ENCODE measurements around the gene ERC2.

ERC2 gene

GRCh38 chr3:56132762-56133161 lies 335.5 kb downstream of the ERC2 start:
- no peak overlapping the region for H3K4me3 ChIP-seq (ENCODE audit: control insufficient read depth, low read depth, low read length)
- DNase-seq (ENCODE audit: low read depth) = no peak
- TF ChIP-seq CTCF (IDR thresholded peaks at IDR 0.05; ENCODE audit: control insufficient read depth, insufficient read depth, low read depth, low read length, missing control alignments) = no peak

GRCh38 chr3:56131974-56132590 lies 336.2 kb downstream of the ERC2 start:
- no peak overlapping the region for H3K4me3 ChIP-seq (ENCODE audit: control insufficient read depth, low read depth, low read length)
- peak; percentile 80 for DNase-seq (ENCODE audit: low read depth)
- TF ChIP-seq CTCF (IDR thresholded peaks at IDR 0.05; ENCODE audit: control insufficient read depth, insufficient read depth, low read depth, low read length, missing control alignments) = no peak

- DNase-seq (ENCODE audit: low read depth) = no peak
- no peak overlapping the region for H3K4me3 ChIP-seq (ENCODE audit: control insufficient read depth, low read depth, low read length)
- TF ChIP-seq CTCF (IDR thresholded peaks at IDR 0.05; ENCODE audit: control insufficient read depth, insufficient read depth, low read depth, low read length, missing control alignments) = no peak
Measured at GRCh38 chr3:56130036-56130435, 338.2 kb downstream of the ERC2 start.

- no peak for TF ChIP-seq CTCF (IDR thresholded peaks at IDR 0.05; ENCODE audit: control insufficient read depth, insufficient read depth, low read depth, low read length, missing control alignments)
- no peak overlapping the region for H3K4me3 ChIP-seq (ENCODE audit: control insufficient read depth, low read depth, low read length)
Measured at GRCh38 chr3:56126632-56127031, 341.6 kb downstream of the ERC2 start.

GRCh38 chr3:56125358-56126005 lies 342.8 kb downstream of the ERC2 start:
- H3K4me3 ChIP-seq (ENCODE audit: control insufficient read depth, low read depth, low read length) = no peak overlapping the region
- TF ChIP-seq CTCF (IDR thresholded peaks at IDR 0.05; ENCODE audit: control insufficient read depth, insufficient read depth, low read depth, low read length, missing control alignments) = no peak
- peak; percentile 34 for DNase-seq (ENCODE audit: low read depth)

More at GRCh38 chr3:56126632-56127031, 341.6 kb downstream of the ERC2 start:
- DNase-seq (ENCODE audit: low read depth) = no peak

GRCh38 chr3:56124546-56124945 lies 343.7 kb downstream of the ERC2 start:
- TF ChIP-seq CTCF (IDR thresholded peaks at IDR 0.05; ENCODE audit: control insufficient read depth, insufficient read depth, low read depth, low read length, missing control alignments) = no peak
- no peak for DNase-seq (ENCODE audit: low read depth)
- H3K4me3 ChIP-seq (ENCODE audit: control insufficient read depth, low read depth, low read length) = no peak overlapping the region

All from AG09309 (cell line).